GM18907 (cell line): Measurements from ENCODE around the gene STAMBP.

Experiments used
- ATAC-seq: cut with Tn5 transposase; IDR thresholded peaks from one replicate; pipeline ENCODE4 v1.9.1; 2021; ENCODE audit warnings: mild to moderate bottlenecking, moderate library complexity; ENCODE audit not compliant: unreplicated experiment

STAMBP gene

GRCh38 chr2:73922681-73923080 is 93.9 kb downstream of the STAMBP start:
- ATAC-seq, result no peak
